ENCODE data around the gene KDM4C.

Gene KDM4C

DNA sequence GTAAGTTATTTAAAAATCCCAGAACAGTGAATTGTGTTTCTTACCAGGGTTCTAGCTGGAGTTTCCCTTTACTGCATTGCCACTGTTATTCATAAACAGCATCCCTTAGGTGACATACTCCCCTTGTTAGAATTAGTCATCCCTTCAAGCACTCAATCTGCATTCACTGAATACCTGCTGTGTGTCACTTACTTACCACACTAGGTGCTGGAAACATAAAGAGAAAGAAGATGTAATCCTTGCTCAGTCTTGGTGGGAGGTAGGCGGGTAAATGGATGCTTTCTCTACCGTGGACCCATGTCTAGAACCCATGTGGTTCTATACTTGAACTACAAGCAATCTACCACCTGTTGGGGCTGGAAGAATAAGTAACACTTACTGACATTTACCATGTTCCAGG is 371.6 kb downstream of the KDM4C start:
- Mint-ChIP-seq H3K4me1 (ENCODE audit: low read depth) (peaks cover 5% of the 10 kb centered on the region), H3K27me3 (no peaks in the 10 kb centered on the region), H3K9me3 (no peaks in the 10 kb centered on the region), H3K27ac (no peak overlapping the region), H3K36me3 (ENCODE audit: low read depth) (peaks cover 74% of the 10 kb centered on the region), H3K4me3 (no peak overlapping the region)
- DNase-seq, result no peak

DNA sequence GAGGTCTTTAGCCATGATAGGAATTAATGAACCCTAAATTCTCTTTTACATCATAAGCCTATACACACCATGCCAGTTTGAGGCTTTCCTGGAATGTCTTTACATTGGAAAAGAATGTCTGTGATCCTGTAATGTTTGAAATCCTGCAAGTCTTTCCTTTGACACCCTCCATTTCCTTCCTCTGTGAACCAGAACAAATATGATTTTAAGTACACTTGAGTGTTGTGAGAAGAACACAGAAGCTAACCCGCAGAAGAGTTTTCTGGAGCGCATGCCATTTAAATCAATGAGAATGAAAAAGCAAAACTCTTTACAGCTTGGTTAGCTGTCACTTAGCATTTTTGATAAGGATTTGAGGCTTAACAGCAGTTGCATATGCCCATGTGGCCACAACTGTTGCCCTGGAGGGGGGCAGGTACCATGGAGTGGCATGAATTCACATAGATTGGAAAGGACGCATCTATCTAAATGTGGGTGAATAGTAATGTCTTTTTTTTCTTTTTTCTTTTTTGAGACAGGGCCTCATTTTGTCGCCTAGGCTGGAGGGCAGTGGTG is 372.6 kb downstream of the KDM4C start:
- no peaks in the 10 kb centered on the region for H3K9me3 Mint-ChIP-seq
- H3K4me1 Mint-ChIP-seq (ENCODE audit: low read depth), result peaks cover under 1% of the 10 kb centered on the region
- no peak overlapping the region for H3K27ac Mint-ChIP-seq
- H3K4me3 Mint-ChIP-seq, result no peak overlapping the region
- H3K27me3 Mint-ChIP-seq, result no peaks in the 10 kb centered on the region
- H3K36me3 Mint-ChIP-seq (ENCODE audit: low read depth), result peaks cover 83% of the 10 kb centered on the region
- DNase-seq, result no peak

DNA sequence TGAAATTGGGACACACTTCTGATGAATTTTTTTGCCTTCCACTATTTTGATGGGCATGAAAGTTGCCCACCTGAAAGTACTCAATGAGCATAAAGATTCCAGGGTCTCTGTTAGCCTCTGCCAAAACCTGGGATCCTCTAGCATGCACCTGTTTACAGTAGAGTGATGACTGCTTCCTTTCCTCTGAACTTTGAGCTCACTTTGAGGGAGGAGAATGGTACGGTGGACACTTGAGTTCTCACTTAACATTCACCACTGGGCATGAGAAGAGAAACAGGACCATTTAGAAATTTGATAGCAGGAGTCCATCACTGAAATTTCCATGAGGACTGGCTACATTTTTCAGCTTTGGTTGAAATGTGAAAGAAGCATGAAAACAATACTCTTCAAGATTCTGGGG is 374.8 kb downstream of the KDM4C start:
- H3K36me3 Mint-ChIP-seq (ENCODE audit: low read depth), result peaks cover 90% of the 10 kb centered on the region
- H3K4me3 Mint-ChIP-seq, result no peak overlapping the region
- no peaks in the 10 kb centered on the region for H3K4me1 Mint-ChIP-seq (ENCODE audit: low read depth)
- DNase-seq, result no peak
- no peaks in the 10 kb centered on the region for H3K27me3 Mint-ChIP-seq
- no peaks in the 10 kb centered on the region for H3K9me3 Mint-ChIP-seq
- no peak overlapping the region for H3K27ac Mint-ChIP-seq

DNA sequence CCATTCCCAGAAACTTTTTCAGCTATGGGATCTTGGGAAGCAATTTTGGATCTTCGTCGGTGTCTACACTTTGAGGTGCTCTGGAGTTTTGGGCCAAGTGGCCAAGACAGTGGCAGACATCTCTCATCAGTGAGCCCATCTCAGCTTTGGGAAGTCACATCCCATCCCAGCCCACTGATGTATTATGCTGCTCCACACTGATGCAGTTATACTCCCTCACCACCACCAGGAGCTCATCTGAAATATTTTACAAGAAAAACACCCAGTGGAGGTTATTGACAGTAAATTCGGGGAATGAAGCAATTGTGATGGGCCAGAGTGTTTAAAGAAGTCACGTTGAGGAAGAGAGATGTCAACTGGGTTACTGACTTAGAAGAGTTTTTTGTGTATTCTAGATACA is 378.0 kb downstream of the KDM4C start:
- H3K36me3 Mint-ChIP-seq (ENCODE audit: low read depth), result peaks cover 83% of the 10 kb centered on the region
- DNase-seq, result no peak
- H3K4me1 Mint-ChIP-seq (ENCODE audit: low read depth), result no peaks in the 10 kb centered on the region
- no peaks in the 10 kb centered on the region for H3K27me3 Mint-ChIP-seq
- no peak overlapping the region for H3K27ac Mint-ChIP-seq
- no peak overlapping the region for H3K4me3 Mint-ChIP-seq
- H3K9me3 Mint-ChIP-seq, result no peaks in the 10 kb centered on the region

DNA sequence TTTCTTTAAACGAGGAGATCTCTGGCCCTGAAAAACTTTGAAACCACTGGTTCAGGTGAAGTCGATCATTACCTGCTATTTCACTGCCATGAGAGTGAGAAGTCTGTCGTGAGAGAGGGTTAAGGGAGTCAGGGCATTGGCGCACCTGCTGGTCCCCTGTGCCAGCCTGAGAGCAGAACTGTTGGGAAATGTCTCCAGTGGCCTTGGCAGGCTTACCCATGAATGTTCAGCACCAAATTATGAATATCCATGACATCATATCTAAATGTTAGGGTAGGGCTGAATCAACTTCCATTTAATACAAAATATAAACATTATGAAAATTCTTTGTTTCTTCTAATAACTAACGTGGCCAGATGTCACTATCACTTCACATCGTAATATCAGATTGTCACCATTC is 379.3 kb downstream of the KDM4C start:
- DNase-seq, result no peak
- Mint-ChIP-seq H3K36me3 (ENCODE audit: low read depth) (peaks cover 83% of the 10 kb centered on the region), H3K4me1 (ENCODE audit: low read depth) (no peaks in the 10 kb centered on the region), H3K27me3 (no peaks in the 10 kb centered on the region), H3K27ac (no peak overlapping the region), H3K9me3 (no peaks in the 10 kb centered on the region), H3K4me3 (no peak overlapping the region)

DNA sequence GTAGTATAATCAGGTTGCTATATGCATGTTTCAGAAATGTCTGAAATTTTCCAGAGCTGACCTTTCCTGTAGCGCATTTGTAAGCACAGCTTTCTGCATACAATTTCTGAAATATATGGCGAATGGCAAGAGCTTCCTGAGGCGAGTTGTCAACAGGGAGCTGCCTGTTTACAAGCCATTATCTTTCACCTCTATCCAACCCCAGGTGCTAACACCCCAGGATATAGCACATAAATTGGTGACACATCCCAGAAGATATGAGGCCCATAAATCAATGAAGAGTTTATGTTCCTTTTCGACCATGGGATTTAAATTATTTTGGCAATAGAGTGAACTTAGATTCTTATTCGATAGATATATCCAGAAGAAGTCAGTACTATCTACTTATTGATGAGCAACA is 379.8 kb downstream of the KDM4C start:
- peaks cover 81% of the 10 kb centered on the region for H3K36me3 Mint-ChIP-seq (ENCODE audit: low read depth)

DNA sequence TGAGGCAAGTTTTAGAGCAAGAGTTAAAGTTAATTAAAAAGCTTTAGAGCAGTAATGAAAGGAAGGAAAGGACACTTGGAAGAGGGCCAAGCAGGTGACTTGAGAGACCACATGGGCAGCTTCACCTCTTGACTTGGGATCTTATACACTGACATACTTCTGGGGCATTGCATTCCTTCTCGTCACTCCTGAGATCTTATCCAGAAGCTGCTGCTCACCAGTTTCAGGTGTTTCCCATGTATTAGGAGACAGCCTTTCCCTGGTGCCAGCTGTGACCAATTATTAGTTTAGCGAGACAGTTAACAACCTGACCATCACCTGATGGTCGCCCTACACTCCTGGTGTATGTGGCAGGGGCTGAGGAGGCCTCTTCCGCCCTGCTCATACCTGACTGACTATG is 382.1 kb downstream of the KDM4C start:
- Mint-ChIP-seq H3K27ac (no peak overlapping the region), H3K9me3 (no peaks in the 10 kb centered on the region), H3K4me1 (ENCODE audit: low read depth) (peaks cover 1% of the 10 kb centered on the region), H3K36me3 (ENCODE audit: low read depth) (peaks cover 81% of the 10 kb centered on the region), H3K4me3 (no peak overlapping the region), H3K27me3 (no peaks in the 10 kb centered on the region)
- DNase-seq, result no peak

More for the DNA sequence above, 379.8 kb downstream of the KDM4C start:
- DNase-seq, result no peak
- Mint-ChIP-seq H3K4me3 (no peak overlapping the region), H3K27me3 (no peaks in the 10 kb centered on the region), H3K4me1 (ENCODE audit: low read depth) (no peaks in the 10 kb centered on the region), H3K9me3 (no peaks in the 10 kb centered on the region), H3K27ac (no peak overlapping the region)

DNA sequence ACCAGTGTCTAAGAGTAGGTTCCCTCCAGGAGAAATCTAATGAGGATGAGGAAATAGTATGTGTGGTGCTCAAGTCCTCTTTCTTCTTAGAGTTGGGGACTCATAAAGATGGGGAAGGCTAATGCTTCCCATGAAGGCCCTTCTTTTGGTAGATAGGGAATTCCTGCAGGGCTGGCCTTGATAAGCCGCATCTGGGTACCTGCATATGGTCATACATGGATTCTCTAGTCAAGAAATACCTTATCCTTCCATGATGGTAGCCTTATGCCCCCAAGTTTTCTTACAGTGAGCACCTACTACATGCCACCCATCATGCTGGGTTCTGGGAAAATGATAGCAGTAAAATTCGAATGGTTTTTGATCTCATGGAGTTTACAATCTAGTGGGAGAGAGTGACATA is 382.6 kb downstream of the KDM4C start:
- Mint-ChIP-seq H3K36me3 (ENCODE audit: low read depth) (peaks cover 81% of the 10 kb centered on the region), H3K27ac (no peak overlapping the region), H3K9me3 (no peaks in the 10 kb centered on the region), H3K4me1 (ENCODE audit: low read depth) (peaks cover 2% of the 10 kb centered on the region), H3K4me3 (no peak overlapping the region), H3K27me3 (no peaks in the 10 kb centered on the region)
- no peak for DNase-seq

DNA sequence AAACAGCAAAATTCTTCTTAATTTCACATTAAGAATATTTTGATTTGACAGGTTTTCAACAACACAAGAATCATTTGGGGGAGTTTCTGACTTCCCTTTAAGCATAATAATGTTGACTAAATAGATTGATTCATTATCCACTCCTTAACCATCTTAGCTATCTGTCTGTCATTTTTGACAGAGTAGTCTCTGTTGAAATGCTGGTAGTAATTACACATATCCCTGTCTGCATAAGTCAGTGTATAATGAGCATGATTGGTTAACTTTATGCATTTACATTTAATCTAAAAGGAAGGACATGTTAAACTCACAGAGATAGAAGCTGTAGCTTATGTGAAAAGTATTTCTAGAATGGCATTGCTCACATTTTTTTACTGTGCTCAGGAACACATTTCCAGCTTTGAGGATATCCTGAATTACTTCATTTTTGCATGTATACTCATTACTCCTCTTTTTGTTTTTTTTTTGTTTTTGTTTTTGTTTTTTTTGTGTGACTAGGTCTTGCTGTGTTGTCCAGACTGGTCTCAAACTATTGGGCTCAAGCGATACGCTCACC is 385.9 kb downstream of the KDM4C start:
- Mint-ChIP-seq H3K27me3 (no peaks in the 10 kb centered on the region), H3K27ac (no peak overlapping the region), H3K9me3 (no peaks in the 10 kb centered on the region), H3K4me1 (ENCODE audit: low read depth) (peaks cover 19% of the 10 kb centered on the region), H3K4me3 (no peak overlapping the region), H3K36me3 (ENCODE audit: low read depth) (peaks cover 79% of the 10 kb centered on the region)
- DNase-seq, result no peak

DNA sequence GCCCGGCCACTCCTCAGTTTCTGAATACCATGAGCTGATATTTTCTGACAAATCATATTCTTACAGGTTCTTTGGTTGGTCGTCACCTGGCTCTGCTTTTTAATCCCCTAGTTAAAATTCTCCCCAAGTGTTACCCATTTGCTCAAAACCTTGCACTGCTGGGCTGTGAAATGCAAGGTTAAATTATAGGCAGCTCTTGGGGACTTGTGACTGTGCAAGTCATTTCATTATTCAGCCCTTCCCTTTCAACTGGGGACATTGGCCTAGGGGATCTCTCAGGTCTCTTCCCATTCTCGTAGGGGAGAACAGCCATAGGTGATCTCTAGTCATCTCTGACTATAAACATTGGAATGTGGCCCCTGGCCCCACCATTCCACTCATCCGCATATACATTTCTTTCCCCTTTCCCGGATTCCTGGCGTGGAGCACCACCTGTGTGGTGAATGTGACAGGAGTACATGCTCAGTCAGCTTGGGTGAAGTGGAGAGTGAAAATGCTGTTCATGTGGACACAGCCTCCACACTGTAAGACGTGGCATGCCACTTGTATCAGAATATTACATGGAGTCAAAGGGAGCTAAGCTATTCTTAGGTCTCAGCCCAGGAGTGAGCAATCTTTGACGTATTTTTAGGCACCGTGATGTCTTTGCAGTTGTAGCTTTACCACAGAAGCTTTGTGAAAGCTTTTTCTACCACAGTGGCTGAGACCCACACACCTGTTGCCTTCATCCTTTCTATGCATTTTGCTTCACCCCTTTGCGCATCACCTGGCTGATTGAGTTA is 386.7 kb downstream of the KDM4C start:
- H3K4me1 Mint-ChIP-seq (ENCODE audit: low read depth), result peaks cover 25% of the 10 kb centered on the region
- no peak for DNase-seq
- no peak overlapping the region for H3K4me3 Mint-ChIP-seq
- no peaks in the 10 kb centered on the region for H3K9me3 Mint-ChIP-seq
- no peak overlapping the region for H3K27ac Mint-ChIP-seq
- no peaks in the 10 kb centered on the region for H3K27me3 Mint-ChIP-seq
- H3K36me3 Mint-ChIP-seq (ENCODE audit: low read depth), result peaks cover 74% of the 10 kb centered on the region

DNA sequence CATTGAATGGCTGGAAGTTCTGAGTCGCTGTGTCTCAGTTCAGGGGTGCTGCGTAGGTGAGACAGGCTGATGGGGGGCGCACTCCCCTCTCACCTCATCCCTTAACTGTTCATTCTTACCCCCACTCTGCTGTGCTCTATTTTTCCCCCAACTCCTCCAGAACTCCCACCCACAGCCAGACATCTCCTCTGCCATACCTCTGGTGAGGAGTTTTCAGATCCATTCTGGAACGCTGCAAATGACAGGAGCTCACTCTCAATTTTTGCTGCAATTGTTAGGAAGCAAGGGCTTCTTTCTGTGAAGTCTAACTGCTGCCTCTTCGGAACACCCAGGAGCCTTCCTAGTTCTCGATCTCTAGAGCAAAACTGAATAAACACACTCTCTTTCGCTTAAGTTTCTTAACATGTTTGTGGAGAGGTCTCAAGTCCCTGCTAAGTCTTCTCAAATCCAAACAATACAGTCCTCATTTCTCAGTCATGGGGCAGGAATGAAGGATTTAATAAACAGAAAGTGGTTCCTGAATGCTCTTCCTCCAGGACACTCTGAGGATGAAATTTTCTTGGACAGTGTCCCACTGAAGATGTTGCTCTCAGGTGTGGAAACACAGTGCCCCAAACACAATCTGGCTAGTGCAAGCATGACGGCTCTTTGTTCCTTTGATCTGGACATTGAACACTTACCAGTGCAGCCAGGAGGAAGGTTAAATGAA is 387.7 kb downstream of the KDM4C start:
- no peak for DNase-seq
- Mint-ChIP-seq H3K27me3 (no peaks in the 10 kb centered on the region), H3K4me1 (ENCODE audit: low read depth) (peaks cover 35% of the 10 kb centered on the region), H3K4me3 (no peak overlapping the region), H3K27ac (no peak overlapping the region), H3K9me3 (no peaks in the 10 kb centered on the region), H3K36me3 (ENCODE audit: low read depth) (peaks cover 67% of the 10 kb centered on the region)

DNA sequence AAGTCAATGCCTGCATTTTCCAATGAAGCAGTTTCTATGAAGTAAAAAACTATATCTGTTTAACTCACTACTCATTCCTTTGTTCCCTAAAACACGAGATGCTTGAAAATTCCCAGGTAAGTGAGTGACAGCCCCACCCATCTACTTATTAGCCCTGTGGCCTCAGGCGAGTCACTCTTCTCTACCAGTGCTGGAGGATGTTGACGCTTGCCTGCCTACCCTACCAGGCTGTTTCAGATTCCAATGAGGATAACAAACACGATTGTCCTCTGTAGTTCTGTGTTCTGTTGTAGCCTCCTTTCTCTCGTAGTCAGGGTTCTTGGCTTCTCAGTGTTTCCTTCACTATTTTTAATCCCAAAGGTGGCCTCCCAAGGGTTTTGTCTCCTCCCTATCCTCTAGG is 388.8 kb downstream of the KDM4C start:
- DNase-seq, result no peak
- H3K36me3 Mint-ChIP-seq (ENCODE audit: low read depth), result peaks cover 62% of the 10 kb centered on the region
- H3K4me1 Mint-ChIP-seq (ENCODE audit: low read depth), result peaks cover 39% of the 10 kb centered on the region
- H3K27me3 Mint-ChIP-seq, result no peaks in the 10 kb centered on the region
- H3K4me3 Mint-ChIP-seq, result no peak overlapping the region
- no peak overlapping the region for H3K27ac Mint-ChIP-seq
- H3K9me3 Mint-ChIP-seq, result no peaks in the 10 kb centered on the region

DNA sequence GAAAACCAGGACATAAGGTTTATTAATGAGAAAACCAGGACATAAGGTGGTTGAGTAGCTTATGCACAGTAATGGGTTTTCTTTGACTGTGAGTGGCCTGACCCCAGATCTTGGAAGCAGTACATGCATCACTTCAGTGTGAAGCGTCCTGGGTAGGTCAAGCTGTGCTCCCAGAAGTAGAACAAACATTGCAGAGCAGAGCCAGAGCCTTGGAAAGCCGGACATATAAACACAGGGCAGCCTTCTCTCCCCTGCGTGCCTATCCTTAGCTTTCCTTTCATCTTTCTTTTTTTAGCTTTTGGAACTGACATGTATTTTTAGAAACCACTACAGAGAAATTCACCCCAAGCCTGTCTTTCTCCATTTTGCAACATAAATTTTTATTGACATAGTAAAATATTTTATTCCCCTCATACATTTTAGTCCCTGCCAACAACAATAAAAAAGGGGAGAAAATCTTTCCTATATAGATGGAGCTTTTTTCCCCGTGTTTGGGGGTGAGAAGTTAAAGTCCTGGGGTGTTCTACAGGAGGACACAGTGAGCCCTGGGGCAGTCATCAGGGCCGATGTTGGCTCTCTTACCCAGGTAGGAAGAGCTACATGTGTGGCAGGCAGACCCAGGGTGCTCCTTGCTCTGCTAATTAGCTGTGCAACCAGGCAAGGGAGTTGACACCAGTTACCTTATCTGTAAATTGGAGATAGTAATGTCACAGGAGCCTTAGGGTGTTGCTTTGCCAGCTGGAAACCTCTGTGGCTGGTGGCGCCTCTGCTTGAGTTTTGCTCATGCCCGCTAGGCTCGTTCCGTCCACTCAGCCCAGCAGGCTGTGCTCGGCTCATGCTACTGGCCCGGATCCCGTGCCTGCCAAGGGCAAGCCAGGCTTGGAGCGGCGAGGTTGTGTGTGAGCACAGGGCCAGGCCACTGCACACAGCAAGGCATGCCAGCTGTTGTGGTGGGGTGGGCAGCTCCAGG is 389.6 kb downstream of the KDM4C start:
- Mint-ChIP-seq H3K27ac (no peak overlapping the region), H3K36me3 (ENCODE audit: low read depth) (peaks cover 57% of the 10 kb centered on the region), H3K4me1 (ENCODE audit: low read depth) (peaks cover 39% of the 10 kb centered on the region), H3K27me3 (no peaks in the 10 kb centered on the region), H3K9me3 (no peaks in the 10 kb centered on the region), H3K4me3 (no peak overlapping the region)
- no peak for DNase-seq

DNA sequence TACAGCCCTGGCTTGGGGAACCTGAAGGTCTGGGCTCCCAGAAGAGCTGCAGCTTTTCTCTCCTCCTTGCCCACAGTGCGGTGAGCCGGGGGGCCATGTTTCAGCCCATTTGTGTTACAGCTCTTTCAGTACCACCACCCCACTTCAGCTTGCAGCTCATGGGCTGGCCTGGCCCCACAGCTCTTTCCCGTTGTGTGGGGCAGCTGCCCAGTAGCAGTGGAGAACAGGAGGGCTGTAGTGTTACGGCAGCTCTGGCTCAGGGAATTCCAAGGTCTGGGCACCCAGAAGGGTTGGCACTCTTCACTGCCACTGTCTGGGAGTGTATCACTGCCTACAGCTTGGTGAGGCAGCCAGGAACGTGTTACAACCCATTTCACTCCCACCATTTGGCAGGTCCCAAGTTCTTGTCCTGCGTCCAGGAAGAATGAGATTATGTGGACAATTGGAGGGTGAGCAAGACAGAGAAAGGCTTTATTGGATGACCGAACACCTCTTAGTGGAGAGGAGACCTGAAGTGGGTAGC is 390.5 kb downstream of the KDM4C start:
- H3K36me3 Mint-ChIP-seq (ENCODE audit: low read depth), result peaks cover 60% of the 10 kb centered on the region
- peaks cover 38% of the 10 kb centered on the region for H3K4me1 Mint-ChIP-seq (ENCODE audit: low read depth)
- no peaks in the 10 kb centered on the region for H3K9me3 Mint-ChIP-seq
- no peaks in the 10 kb centered on the region for H3K27me3 Mint-ChIP-seq
- no peak overlapping the region for H3K27ac Mint-ChIP-seq
- no peak overlapping the region for H3K4me3 Mint-ChIP-seq
- no peak for DNase-seq

All from activated T-cell treated with anti-CD3 and anti-CD28 coated beads, Interleukin-2, amount 50 U/mL, for 24 hours (primary cell).